A673 (cell line): ENCODE results near the gene MAT2A.

Experiments
- CTCF ChIP-seq: fragments of 300-800, 200-600 bp; sonication (generic); conservative IDR thresholded peaks from 2 replicates; pipeline ENCODE4 v1.5.1; 2017; ENCODE audit warnings: low read depth, mild to moderate bottlenecking, antibody characterized with exemption, low read length, moderate library complexity, mixed read lengths
- EZH2 ChIP-seq: fragments of 200-600 bp; sonication (generic); IDR thresholded peaks from 2 replicates; pipeline ENCODE4 v1.6.1; 2017; ENCODE audit warnings: borderline replicate concordance, low read depth, mild to moderate bottlenecking, mixed read lengths, antibody characterized with exemption, low read length; ENCODE audit not compliant: poor library complexity, severe bottlenecking

GRCh38 chr2:85557130-85557529 is 18.2 kb downstream of the MAT2A start:
- TF ChIP-seq EZH2 (no peak), CTCF (no peak)
